OCI-LY7 (cell line): ENCODE results near the gene HMGCL. TPM values are rescaled to one million over a fixed set of nuclear protein-coding genes. Genes with fewer than 3 reads are reported as not detected.

Experiments used
- BruUV-seq: library from RNA; stranded (reverse); fragments of 400-500 nt; replicated peaks from 2 replicates; lab custom pipeline; 2021; lab: Mats Ljungman, UMichigan
- CTCF ChIA-PET: fragments of 300-600 bp; sonication (Branson Sonifier 250); formaldehyde crosslinking; loops from one replicate; lab custom pipeline; 2022; ENCODE audit warnings: antibody characterized with exemption; ENCODE audit not compliant: unreplicated experiment; lab: Charles Lee
- POLR2A ChIA-PET: fragments of 300-600 bp; sonication (Branson Sonifier 250); formaldehyde crosslinking; loops from one replicate; lab custom pipeline; 2022; ENCODE audit warnings: antibody characterized with exemption; lab: Charles Lee
- DNase-seq: peaks from one replicate; pipeline ENCODE4 v3.0.0-alpha.2; 2015; ENCODE audit warnings: low spot score
- H2AFZ ChIP-seq: fragments of 200-600 bp; sonication (generic), shearing (Covaris generic); 2 replicates; pipeline ENCODE4 v1.6.1; 2014; ENCODE audit warnings: mild to moderate bottlenecking, antibody characterized with exemption, low read length, moderate library complexity
- H3K27ac ChIP-seq: fragments of 200-600 bp; sonication (generic); 2 replicates; pipeline ENCODE4 v1.5.1; 2014; ENCODE audit warnings: mixed run types, low read depth, mild to moderate bottlenecking, moderate library complexity, low read length, inconsistent platforms; ENCODE audit not compliant: poor library complexity, severe bottlenecking
- H3K36me3 ChIP-seq: fragments of 200-600 bp; sonication (generic); 2 replicates; pipeline ENCODE4 v1.6.1; 2014; ENCODE audit warnings: mild to moderate bottlenecking, antibody characterized with exemption, low read length, moderate library complexity, mixed read lengths; ENCODE audit not compliant: insufficient read depth
- H3K4me1 ChIP-seq: fragments of 200-600 bp; sonication (generic); 2 replicates; pipeline ENCODE4 v1.5.1; 2014; ENCODE audit warnings: mild to moderate bottlenecking, low read length; ENCODE audit not compliant: insufficient read depth, poor library complexity, severe bottlenecking
- H3K4me2 ChIP-seq: fragments of 200-600 bp; sonication (generic); 2 replicates; pipeline ENCODE4 v1.6.1; 2014; ENCODE audit warnings: mild to moderate bottlenecking, low read length
- H3K4me3 ChIP-seq: fragments of 200-600 bp; sonication (generic); 2 replicates; pipeline ENCODE4 v1.5.1; 2014; ENCODE audit warnings: mild to moderate bottlenecking, low read depth, low read length; ENCODE audit not compliant: poor library complexity, severe bottlenecking
- H3K79me2 ChIP-seq: fragments of 200-600 bp; sonication (generic); 2 replicates; pipeline ENCODE4 v1.6.1; 2016; ENCODE audit warnings: low read depth, mild to moderate bottlenecking, low read length, moderate library complexity, mixed read lengths; ENCODE audit not compliant: insufficient read depth
- H3K9me2 ChIP-seq: fragments of 200-600 bp; sonication (generic); 2 replicates; pipeline ENCODE4 v1.6.1; 2016; ENCODE audit warnings: mild to moderate bottlenecking, low read length, mixed read lengths; ENCODE audit not compliant: insufficient read depth
- H3K9me3 ChIP-seq: fragments of 200-600 bp; sonication (generic); 2 replicates; pipeline ENCODE4 v1.6.1; 2014; ENCODE audit warnings: mild to moderate bottlenecking, mixed run types, low read length, mixed read lengths
- H4K20me1 ChIP-seq: fragments of 200-600 bp; sonication (generic); 2 replicates; pipeline ENCODE4 v1.6.1; 2014; ENCODE audit warnings: mild to moderate bottlenecking, antibody characterized with exemption, low read length, moderate library complexity, mixed read lengths; ENCODE audit not compliant: insufficient read depth
- CTCF ChIP-seq: fragments of 200-600 bp; sonication (generic); conservative IDR thresholded peaks from 2 replicates; pipeline ENCODE4 v1.5.1; 2014; ENCODE audit warnings: mild to moderate bottlenecking, antibody characterized with exemption, low read length, moderate library complexity, mixed read lengths
- EZH2phosphoT487 ChIP-seq: fragments of 200-600 bp; sonication (generic); IDR thresholded peaks from 2 replicates; pipeline ENCODE4 v1.6.1; 2018; ENCODE audit warnings: low read depth, borderline replicate concordance, mild to moderate bottlenecking, mixed run types, antibody characterized with exemption, low read length, moderate library complexity, mixed read lengths
- intact Hi-C: fragments of 100-400 bp; cut with micrococcal nuclease; formaldehyde crosslinking; loops from one replicate; pipeline ENCODE4 v1.10.0; 2022; ENCODE audit not compliant: unreplicated experiment
- total RNA-seq, 2 experiments: library from RNA; depleted of rRNA in 1 of 2; stranded (reverse); fragments of >200 nt in 1 of 2; shearing (Covaris generic) in 1 of 2; gene quantifications; 2 replicates each; pipeline ENCODE4 v1.2.3, GENCODE V29; 2014 to 2022

Gene HMGCL
- total RNA-seq, 2 experiments from 2014 or later = 13.1 to 30.7 TPM

- TF ChIP-seq EZH2phosphoT487 (no peak), CTCF (no peak)
- DNase-seq = no peak
- Histone ChIP-seq H4K20me1 (no peaks in the 10 kb centered on the region), H3K79me2 (no peaks in the 10 kb centered on the region), H3K4me2 (no peak overlapping the region), H3K36me3 (peaks cover 54% of the 10 kb centered on the region), H3K9me3 (peaks cover 13% of the 10 kb centered on the region), H3K4me3 (no peak overlapping the region), H3K4me1 (no peaks in the 10 kb centered on the region), H3K27ac (no peak overlapping the region), H3K9me2 (no peaks in the 10 kb centered on the region), H2AFZ (no peak overlapping the region)
- POLR2A ChIA-PET = no interaction called here
- intact Hi-C loops = no loop called here
- BruUV-seq = TSS peak; percentile 78
- CTCF ChIA-PET = no interaction called here
Measured at GRCh38 chr1:23845163-23845562, 19.9 kb upstream of the HMGCL start.

GRCh38 chr1:23843644-23844043, 18.4 kb upstream of the HMGCL start:
- no peaks in the 10 kb centered on the region for H4K20me1 ChIP-seq
- H3K4me1 ChIP-seq = peaks cover 4% of the 10 kb centered on the region
- DNase-seq = no peak
- peaks cover 13% of the 10 kb centered on the region for H3K9me3 ChIP-seq
- peaks cover 47% of the 10 kb centered on the region for H3K36me3 ChIP-seq
- no peaks in the 10 kb centered on the region for H3K9me2 ChIP-seq
- intact Hi-C loops = no loop called here
- no peak overlapping the region for H3K4me2 ChIP-seq
- BruUV-seq = no TSS peak
- no peak for TF ChIP-seq CTCF
- no peak for TF ChIP-seq EZH2phosphoT487
- POLR2A ChIA-PET = interaction anchor here (0.6 kb wide), 1 partner anchor 735 kb away, joined by 3 read pairs; no protein-coding TSS in a partner anchor
- no peak overlapping the region for H2AFZ ChIP-seq
- H3K79me2 ChIP-seq = no peaks in the 10 kb centered on the region
- CTCF ChIA-PET = no interaction called here
- no peak overlapping the region for H3K27ac ChIP-seq
- no peak overlapping the region for H3K4me3 ChIP-seq

GRCh38 chr1:23838401-23838866, 13.2 kb upstream of the HMGCL start:
- Histone ChIP-seq H3K4me2 (peak overlapping the region; percentile 67), H3K27ac (no peak overlapping the region), H3K4me1 (peaks cover 20% of the 10 kb centered on the region), H3K9me3 (no peaks in the 10 kb centered on the region), H3K9me2 (no peaks in the 10 kb centered on the region), H3K36me3 (no peaks in the 10 kb centered on the region), H4K20me1 (no peaks in the 10 kb centered on the region), H3K79me2 (no peaks in the 10 kb centered on the region), H3K4me3 (peak overlapping the region; percentile 60), H2AFZ (peak overlapping the region; percentile 76)
- ChIA-PET CTCF (no interaction called here), POLR2A (interaction anchor here (0.6 to 1.9 kb wide), 9 partner anchors 10 to 171 kb away, joined by 3 to 11 read pairs (median 4); partner anchors contain the start of gene PITHD1)
- peak; percentile 78 for DNase-seq
- TF ChIP-seq CTCF (no peak), EZH2phosphoT487 (no peak)
- BruUV-seq = no TSS peak
- intact Hi-C loops = no loop called here
